Progenitor cell of endocrine pancreas (in vitro differentiated cells): ENCODE data around the gene PROX2. TPM values are rescaled to one million over a fixed set of nuclear protein-coding genes. Genes with fewer than 3 reads are reported as not detected.

ENCODE experiments used
- DNase-seq: peaks from one replicate; pipeline ENCODE4 v3.0.0; 2021; ENCODE audit warnings: low spot score; ENCODE audit not compliant: unreplicated experiment
- H3K27ac Mint-ChIP-seq: 2 replicates; pipeline ENCODE4 v1.8.0; 2021; ENCODE audit warnings: mild to moderate bottlenecking, moderate library complexity, mixed read lengths
- H3K27me3 Mint-ChIP-seq: 2 replicates; pipeline ENCODE4 v1.8.0; 2021; ENCODE audit warnings: mixed read lengths
- H3K36me3 Mint-ChIP-seq: 2 replicates; pipeline ENCODE4 v1.8.0; 2022; ENCODE audit warnings: mixed read lengths; ENCODE audit not compliant: insufficient read depth
- H3K4me1 Mint-ChIP-seq: 2 replicates; pipeline ENCODE4 v1.8.0; 2021; ENCODE audit warnings: low read depth, mixed read lengths
- H3K4me3 Mint-ChIP-seq: 2 replicates; pipeline ENCODE4 v1.8.0; 2021; ENCODE audit warnings: low read depth, mild to moderate bottlenecking, moderate library complexity, mixed read lengths
- H3K9me3 Mint-ChIP-seq: 2 replicates; pipeline ENCODE4 v1.8.0; 2021; ENCODE audit warnings: low read depth, mixed read lengths
- total RNA-seq: library from RNA; stranded (reverse); gene quantifications from 2 replicates; pipeline ENCODE4 v1.2.1, GENCODE V29; 2021
- TF ChIP-seq, protein P1 (sequence below): fragments of 200-600 bp; sonication (generic); IDR thresholded peaks from one replicate; pipeline ENCODE4 v1.5.0; 2021; ENCODE audit warnings: antibody characterized with exemption, mild to moderate bottlenecking; ENCODE audit not compliant: unreplicated experiment

Gene PROX2
- total RNA-seq, 1 donor from 2014 or later = not detected

DNA sequence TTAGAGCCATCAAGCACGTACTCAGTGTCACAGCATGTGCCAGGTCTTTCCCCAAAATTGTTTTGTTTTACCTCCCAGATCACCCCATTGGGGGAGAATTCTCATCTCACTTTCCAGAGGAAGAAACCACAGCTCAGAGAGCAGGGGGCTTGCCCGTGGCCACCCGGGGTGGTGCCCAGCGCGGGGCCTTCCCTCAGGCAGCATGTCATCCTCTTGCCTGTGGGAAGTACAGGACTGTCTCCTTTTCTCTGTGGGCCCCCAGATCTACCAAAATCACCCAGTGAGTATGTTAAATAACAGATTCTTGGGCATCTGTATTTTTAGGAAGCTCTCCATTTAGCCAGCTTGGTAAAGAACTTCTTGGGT, 41.2 kb upstream of the PROX2 start:
- H3K4me3 Mint-ChIP-seq = no peak overlapping the region
- no peaks in the 10 kb centered on the region for H3K9me3 Mint-ChIP-seq
- H3K4me1 Mint-ChIP-seq = peaks cover 1% of the 10 kb centered on the region

DNA sequence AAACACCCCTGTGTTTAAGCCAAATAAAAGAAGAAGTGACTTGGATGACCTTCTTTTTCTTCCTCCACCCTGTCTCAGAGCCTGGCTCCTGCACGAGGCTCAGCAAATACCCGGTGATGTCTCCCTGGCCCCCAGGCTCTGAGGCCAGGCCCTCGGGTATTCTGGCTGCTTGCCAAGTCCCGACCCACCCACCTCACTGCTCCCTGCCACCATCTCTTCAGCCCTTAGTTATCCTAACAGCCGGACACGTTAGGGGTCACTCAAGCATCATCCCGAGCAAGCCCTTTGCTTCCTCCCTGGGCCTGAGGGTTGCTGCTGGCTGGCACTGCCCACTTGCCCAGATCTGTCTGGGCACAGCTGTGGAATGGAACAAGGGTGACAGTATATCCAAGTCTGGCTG, 39.9 kb upstream of the PROX2 start:
- peaks cover 3% of the 10 kb centered on the region for H3K4me1 Mint-ChIP-seq
- H3K27me3 Mint-ChIP-seq = peaks cover 64% of the 10 kb centered on the region
- DNase-seq = no peak
- H3K27ac Mint-ChIP-seq = no peak overlapping the region
- no peaks in the 10 kb centered on the region for H3K36me3 Mint-ChIP-seq
- H3K4me3 Mint-ChIP-seq = no peak overlapping the region
- H3K9me3 Mint-ChIP-seq = no peaks in the 10 kb centered on the region
- TF ChIP-seq, protein P1, sequence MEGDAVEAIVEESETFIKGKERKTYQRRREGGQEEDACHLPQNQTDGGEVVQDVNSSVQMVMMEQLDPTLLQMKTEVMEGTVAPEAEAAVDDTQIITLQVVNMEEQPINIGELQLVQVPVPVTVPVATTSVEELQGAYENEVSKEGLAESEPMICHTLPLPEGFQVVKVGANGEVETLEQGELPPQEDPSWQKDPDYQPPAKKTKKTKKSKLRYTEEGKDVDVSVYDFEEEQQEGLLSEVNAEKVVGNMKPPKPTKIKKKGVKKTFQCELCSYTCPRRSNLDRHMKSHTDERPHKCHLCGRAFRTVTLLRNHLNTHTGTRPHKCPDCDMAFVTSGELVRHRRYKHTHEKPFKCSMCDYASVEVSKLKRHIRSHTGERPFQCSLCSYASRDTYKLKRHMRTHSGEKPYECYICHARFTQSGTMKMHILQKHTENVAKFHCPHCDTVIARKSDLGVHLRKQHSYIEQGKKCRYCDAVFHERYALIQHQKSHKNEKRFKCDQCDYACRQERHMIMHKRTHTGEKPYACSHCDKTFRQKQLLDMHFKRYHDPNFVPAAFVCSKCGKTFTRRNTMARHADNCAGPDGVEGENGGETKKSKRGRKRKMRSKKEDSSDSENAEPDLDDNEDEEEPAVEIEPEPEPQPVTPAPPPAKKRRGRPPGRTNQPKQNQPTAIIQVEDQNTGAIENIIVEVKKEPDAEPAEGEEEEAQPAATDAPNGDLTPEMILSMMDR = no peak

More for the DNA sequence above, 41.2 kb upstream of the PROX2 start:
- Mint-ChIP-seq H3K27me3 (peaks cover 70% of the 10 kb centered on the region), H3K36me3 (no peaks in the 10 kb centered on the region), H3K27ac (no peak overlapping the region)
- no peak for DNase-seq
- TF ChIP-seq, protein P1 = no peak

GRCh38 chr14:74915426-74915825, 39.5 kb upstream of the PROX2 start:
- no peak for DNase-seq
- TF ChIP-seq, protein P1 = no peak
- no peaks in the 10 kb centered on the region for H3K9me3 Mint-ChIP-seq
- H3K4me3 Mint-ChIP-seq = no peak overlapping the region
- no peaks in the 10 kb centered on the region for H3K36me3 Mint-ChIP-seq
- H3K27ac Mint-ChIP-seq = no peak overlapping the region
- peaks cover 3% of the 10 kb centered on the region for H3K4me1 Mint-ChIP-seq
- peaks cover 61% of the 10 kb centered on the region for H3K27me3 Mint-ChIP-seq

GRCh38 chr14:74913986-74914573, 38.1 kb upstream of the PROX2 start:
- no peaks in the 10 kb centered on the region for H3K9me3 Mint-ChIP-seq
- TF ChIP-seq, protein P1 = peak; percentile 68
- H3K27me3 Mint-ChIP-seq = peaks cover 50% of the 10 kb centered on the region
- DNase-seq = peak; percentile 40
- no peak overlapping the region for H3K27ac Mint-ChIP-seq
- no peak overlapping the region for H3K4me3 Mint-ChIP-seq
- H3K36me3 Mint-ChIP-seq = no peaks in the 10 kb centered on the region
- H3K4me1 Mint-ChIP-seq = peaks cover 3% of the 10 kb centered on the region

- H3K9me3 Mint-ChIP-seq = no peaks in the 10 kb centered on the region
- H3K4me3 Mint-ChIP-seq = no peak overlapping the region
- peaks cover 48% of the 10 kb centered on the region for H3K27me3 Mint-ChIP-seq
- no peak overlapping the region for H3K27ac Mint-ChIP-seq
- DNase-seq = no peak
- H3K4me1 Mint-ChIP-seq = peaks cover 3% of the 10 kb centered on the region
- TF ChIP-seq, protein P1 = no peak
- H3K36me3 Mint-ChIP-seq = no peaks in the 10 kb centered on the region
These were observed 37.5 kb upstream of the PROX2 start for GRCh38 chr14:74913393-74913910.
